SU-DHL-6 (cell line): ENCODE data around the gene ZNF462.

Source experiments
- H2AFZ ChIP-seq: fragments of 200-600 bp; sonication (generic); 2 replicates; pipeline ENCODE4 v1.6.1; 2014; ENCODE audit warnings: low read depth, mild to moderate bottlenecking, moderate library complexity, mixed read lengths, antibody characterized with exemption, low read length; ENCODE audit not compliant: severe bottlenecking
- H3F3A ChIP-seq: fragments of 200-600 bp; shearing (Covaris generic); 2 replicates; pipeline ENCODE4 v1.6.0; 2016; ENCODE audit warnings: antibody characterized with exemption, mild to moderate bottlenecking; ENCODE audit not compliant: insufficient read depth
- H3K27ac ChIP-seq: fragments of 200-600 bp; sonication (generic); 2 replicates; pipeline ENCODE4 v1.5.1; 2016; ENCODE audit warnings: low read depth, mild to moderate bottlenecking, low read length, moderate library complexity, mixed read lengths
- H3K27me3 ChIP-seq: fragments of 200-600 bp; sonication (generic), shearing (Covaris generic); 2 replicates; pipeline ENCODE4 v1.6.0; 2014; ENCODE audit warnings: mild to moderate bottlenecking, low read length
- H3K36me3 ChIP-seq: fragments of 200-600 bp; sonication (generic); 2 replicates; pipeline ENCODE4 v1.6.1; 2014; ENCODE audit warnings: mild to moderate bottlenecking, low read length, mixed read lengths
- H3K4me2 ChIP-seq: fragments of 300-600, 200-600 bp; shearing (Covaris generic), sonication (generic); 2 replicates; pipeline ENCODE4 v1.6.0; 2014; ENCODE audit warnings: low read length, low read depth, mild to moderate bottlenecking; ENCODE audit not compliant: poor library complexity, severe bottlenecking
- H3K4me3 ChIP-seq: fragments of 200-600 bp; sonication (generic); 2 replicates; pipeline ENCODE4 v1.5.1; 2014; ENCODE audit warnings: antibody characterized with exemption, low read length, mild to moderate bottlenecking, mixed read lengths; ENCODE audit not compliant: insufficient read depth, poor library complexity, severe bottlenecking
- H3K79me2 ChIP-seq: fragments of 200-600 bp; sonication (generic); 2 replicates; pipeline ENCODE4 v1.6.1; 2014; ENCODE audit warnings: mild to moderate bottlenecking, low read length, moderate library complexity; ENCODE audit not compliant: insufficient read depth
- H3K9ac ChIP-seq: fragments of 200-600 bp; sonication (generic); 2 replicates; pipeline ENCODE4 v1.7.0; 2014; ENCODE audit warnings: mild to moderate bottlenecking, low read length
- H3K9me2 ChIP-seq: fragments of 200-600 bp; sonication (generic); replicated peaks from 2 replicates; pipeline ENCODE4 v1.6.1; 2014; ENCODE audit warnings: low read length; ENCODE audit not compliant: insufficient read depth
- H3K9me3 ChIP-seq: fragments of 200-600 bp; sonication (generic); 2 replicates; pipeline ENCODE4 v1.6.1; 2014; ENCODE audit warnings: low read length, mixed read lengths; ENCODE audit not compliant: insufficient read depth
- H4K20me1 ChIP-seq: fragments of 200-600 bp; sonication (generic); 2 replicates; pipeline ENCODE4 v1.6.1; 2014; ENCODE audit warnings: low read depth, mild to moderate bottlenecking, antibody characterized with exemption, low read length, moderate library complexity, mixed read lengths
- EZH2phosphoT487 ChIP-seq: fragments of 200-600 bp; sonication (generic), shearing (Covaris generic); conservative IDR thresholded peaks from 2 replicates; pipeline ENCODE4 v1.6.1; 2018; ENCODE audit warnings: mild to moderate bottlenecking, antibody characterized with exemption, low read length, moderate library complexity, mixed read lengths
- TF ChIP-seq, protein P1 (sequence below): fragments of 200-600 bp; sonication (generic); IDR thresholded peaks from one replicate; pipeline ENCODE4 v1.5.1; 2017; ENCODE audit warnings: antibody characterized with exemption, mild to moderate bottlenecking, low read length, moderate library complexity; ENCODE audit not compliant: insufficient read depth, poor library complexity, severe bottlenecking

ZNF462 gene

DNA sequence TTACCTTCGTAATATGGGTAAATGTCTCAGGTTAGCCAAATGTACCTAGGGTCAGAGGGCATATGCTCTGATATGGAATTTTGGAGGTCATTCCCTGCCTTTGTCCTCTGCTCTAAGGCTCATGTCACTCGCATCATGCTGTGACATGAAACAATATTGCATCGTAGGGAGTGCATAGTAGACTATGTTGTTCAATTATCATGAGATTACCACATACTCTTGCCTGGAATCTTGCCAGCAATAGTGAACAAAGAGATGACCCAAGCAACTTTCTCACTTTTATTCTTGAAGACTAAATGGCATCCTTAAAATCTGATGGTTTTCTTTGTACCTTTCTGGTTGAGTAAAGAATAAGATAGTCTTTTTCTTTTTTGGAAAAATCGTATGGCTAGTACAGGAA lies 27.6 kb downstream of the ZNF462 start:
- Histone ChIP-seq H3K27ac (no peak overlapping the region), H3K79me2 (no peaks in the 10 kb centered on the region), H3K4me3 (no peak overlapping the region), H3K9me3 (no peaks in the 10 kb centered on the region), H3K4me2 (no peak overlapping the region), H3K27me3 (no peaks in the 10 kb centered on the region), H3K36me3 (no peaks in the 10 kb centered on the region), H3K9ac (no peak overlapping the region), H3F3A (no peaks in the 10 kb centered on the region), H4K20me1 (no peaks in the 10 kb centered on the region), H3K9me2 (no peaks in the 10 kb centered on the region), H2AFZ (no peak overlapping the region)
- TF ChIP-seq EZH2phosphoT487 = no peak
- TF ChIP-seq, protein P1, sequence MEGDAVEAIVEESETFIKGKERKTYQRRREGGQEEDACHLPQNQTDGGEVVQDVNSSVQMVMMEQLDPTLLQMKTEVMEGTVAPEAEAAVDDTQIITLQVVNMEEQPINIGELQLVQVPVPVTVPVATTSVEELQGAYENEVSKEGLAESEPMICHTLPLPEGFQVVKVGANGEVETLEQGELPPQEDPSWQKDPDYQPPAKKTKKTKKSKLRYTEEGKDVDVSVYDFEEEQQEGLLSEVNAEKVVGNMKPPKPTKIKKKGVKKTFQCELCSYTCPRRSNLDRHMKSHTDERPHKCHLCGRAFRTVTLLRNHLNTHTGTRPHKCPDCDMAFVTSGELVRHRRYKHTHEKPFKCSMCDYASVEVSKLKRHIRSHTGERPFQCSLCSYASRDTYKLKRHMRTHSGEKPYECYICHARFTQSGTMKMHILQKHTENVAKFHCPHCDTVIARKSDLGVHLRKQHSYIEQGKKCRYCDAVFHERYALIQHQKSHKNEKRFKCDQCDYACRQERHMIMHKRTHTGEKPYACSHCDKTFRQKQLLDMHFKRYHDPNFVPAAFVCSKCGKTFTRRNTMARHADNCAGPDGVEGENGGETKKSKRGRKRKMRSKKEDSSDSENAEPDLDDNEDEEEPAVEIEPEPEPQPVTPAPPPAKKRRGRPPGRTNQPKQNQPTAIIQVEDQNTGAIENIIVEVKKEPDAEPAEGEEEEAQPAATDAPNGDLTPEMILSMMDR = no peak

DNA sequence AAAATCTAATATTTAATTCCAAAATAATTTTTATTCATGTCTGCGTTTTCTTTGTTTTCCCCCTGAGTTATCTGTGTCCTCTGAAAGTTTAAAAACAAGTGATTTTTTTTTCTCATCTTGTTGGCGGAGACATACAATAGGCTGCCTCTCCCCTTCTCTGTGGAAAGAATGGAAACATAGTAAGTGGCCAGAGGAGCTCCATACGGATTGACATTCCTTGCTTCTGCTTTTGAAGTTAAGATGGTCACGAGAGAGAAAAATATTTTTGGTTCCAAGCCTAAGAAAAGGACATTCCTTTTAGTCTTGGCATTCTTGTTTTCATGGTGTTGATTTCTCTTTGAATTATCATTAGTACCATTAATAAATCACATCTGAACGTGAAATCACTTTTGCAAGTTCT lies 28.3 kb downstream of the ZNF462 start:
- Histone ChIP-seq H2AFZ (no peak overlapping the region), H3K27me3 (no peaks in the 10 kb centered on the region), H3K4me3 (no peak overlapping the region), H3K9ac (no peak overlapping the region), H3K36me3 (no peaks in the 10 kb centered on the region), H3K27ac (no peak overlapping the region), H3K79me2 (no peaks in the 10 kb centered on the region), H3K9me3 (no peaks in the 10 kb centered on the region), H3K9me2 (no peaks in the 10 kb centered on the region), H3F3A (no peaks in the 10 kb centered on the region), H3K4me2 (no peak overlapping the region), H4K20me1 (no peaks in the 10 kb centered on the region)
- TF ChIP-seq, protein P1 = no peak
- no peak for TF ChIP-seq EZH2phosphoT487

DNA sequence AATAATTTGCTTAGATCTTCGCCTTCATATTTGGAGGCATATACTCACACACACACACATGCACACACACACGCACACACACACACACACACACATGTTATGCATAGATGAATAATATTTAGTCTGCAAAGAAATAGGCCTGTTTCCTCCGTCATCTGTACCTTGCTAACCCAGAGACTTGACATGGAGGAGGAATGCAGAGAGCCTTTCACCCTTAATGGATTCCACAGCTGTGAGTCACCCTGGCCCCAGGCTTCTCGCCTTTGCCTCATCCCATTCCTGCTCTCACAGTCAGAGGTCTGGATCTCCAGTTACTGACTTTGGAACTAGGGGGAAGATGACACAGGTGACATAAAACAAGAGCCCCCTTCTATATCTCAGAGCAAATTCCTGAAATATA lies 29.7 kb downstream of the ZNF462 start:
- H3K36me3 ChIP-seq = no peaks in the 10 kb centered on the region
- TF ChIP-seq, protein P1 = no peak
- no peak for TF ChIP-seq EZH2phosphoT487
- no peak overlapping the region for H3K4me2 ChIP-seq
- H3F3A ChIP-seq = no peaks in the 10 kb centered on the region
- H3K27ac ChIP-seq = no peak overlapping the region
- H3K9me2 ChIP-seq = no peaks in the 10 kb centered on the region
- no peak overlapping the region for H2AFZ ChIP-seq
- H3K4me3 ChIP-seq = no peak overlapping the region
- no peak overlapping the region for H3K9ac ChIP-seq
- no peaks in the 10 kb centered on the region for H3K9me3 ChIP-seq
- H4K20me1 ChIP-seq = no peaks in the 10 kb centered on the region
- no peaks in the 10 kb centered on the region for H3K27me3 ChIP-seq
- no peaks in the 10 kb centered on the region for H3K79me2 ChIP-seq
